Naive thymus-derived CD4-positive, alpha-beta T cell (primary cell): Measurements from ENCODE around the gene B9D2. TPM values are rescaled to one million over a fixed set of nuclear protein-coding genes. Genes with fewer than 3 reads are reported as not detected.

ENCODE experiments used
- ATAC-seq: fragments of 150-1000 bp; cut with Tn5 transposase; 2 replicates; pipeline ENCODE4 v1.10.0; 2021; ENCODE audit warnings: mild to moderate bottlenecking, moderate library complexity
- CTCF ChIA-PET: fragments of 350-600 bp; sonication (Branson Sonifier 250); formaldehyde crosslinking; loops from one replicate; lab custom pipeline; 2021; ENCODE audit warnings: antibody characterized with exemption; lab: Charles Lee
- POLR2A ChIA-PET: fragments of 350-600 bp; sonication (Branson Sonifier 250); formaldehyde crosslinking; loops from one replicate; lab custom pipeline; 2021; ENCODE audit warnings: antibody characterized with exemption, inconsistent platforms; lab: Charles Lee
- DNase-seq, 9 donors: peaks; one replicate each; pipeline versions ENCODE4 v3.0.0 to v3.0.0-alpha.2; 2020 to 2022; ENCODE audit warnings: mixed read lengths in 1 of 9
- H3K27ac ChIP-seq: one replicate; pipeline ENCODE4 v1.7.0; 2013; ENCODE audit warnings: mild to moderate bottlenecking, low read depth, low read length, moderate library complexity
- H3K27me3 ChIP-seq, 2 donors: one replicate each; pipeline ENCODE4 v1.7.0; 2013; ENCODE audit warnings: low read length in 2 of 2, mild to moderate bottlenecking in 2 of 2, moderate library complexity in 2 of 2; ENCODE audit not compliant: control insufficient read depth in 2 of 2, insufficient read depth in 2 of 2
- H3K36me3 ChIP-seq, 3 experiments: 1 replicate in 2 of 3; 2 replicates in 1 of 3; pipeline ENCODE4 v1.7.0; 2013; ENCODE audit warnings: low read length in 3 of 3, mild to moderate bottlenecking in 3 of 3, moderate library complexity in 1 of 3; ENCODE audit not compliant: insufficient read depth in 3 of 3, control insufficient read depth in 2 of 3
- H3K4me1 ChIP-seq, 2 donors: one replicate each; pipeline ENCODE4 v1.7.0; 2013; ENCODE audit warnings: low read length in 2 of 2, mild to moderate bottlenecking in 2 of 2, moderate library complexity in 1 of 2; ENCODE audit not compliant: control insufficient read depth in 2 of 2, insufficient read depth in 2 of 2
- H3K4me3 ChIP-seq: 2 replicates; pipeline ENCODE4 v1.7.0; 2013; ENCODE audit warnings: mild to moderate bottlenecking, low read length
- H3K9me3 ChIP-seq, 3 experiments: 1 replicate in 2 of 3; 2 replicates in 1 of 3; pipeline ENCODE4 v1.7.0; 2013; ENCODE audit warnings: low read length in 3 of 3; ENCODE audit not compliant: control insufficient read depth in 2 of 3
- H3K27ac Mint-ChIP-seq, 9 donors: one replicate each; pipeline ENCODE4 v1.8.0; 2020 to 2022; ENCODE audit warnings: mixed read lengths in 9 of 9, mild to moderate bottlenecking in 8 of 9, moderate library complexity in 5 of 9, inconsistent platforms in 2 of 9
- H3K27me3 Mint-ChIP-seq, 5 donors: one replicate each; pipeline ENCODE4 v1.8.0; 2021 to 2022; ENCODE audit warnings: mixed read lengths in 5 of 5, mild to moderate bottlenecking in 1 of 5
- H3K36me3 Mint-ChIP-seq, 5 donors: one replicate each; pipeline ENCODE4 v1.8.0; 2020 to 2022; ENCODE audit warnings: mixed read lengths in 5 of 5, mild to moderate bottlenecking in 3 of 5, inconsistent platforms in 1 of 5
- H3K4me1 Mint-ChIP-seq, 7 donors: one replicate each; pipeline ENCODE4 v1.8.0; 2020 to 2022; ENCODE audit warnings: mixed read lengths in 7 of 7, mild to moderate bottlenecking in 3 of 7, inconsistent platforms in 1 of 7
- H3K4me3 Mint-ChIP-seq, 10 donors: one replicate each; pipeline ENCODE4 v1.8.0; 2020 to 2022; ENCODE audit warnings: mild to moderate bottlenecking in 10 of 10, mixed read lengths in 10 of 10, moderate library complexity in 6 of 10, inconsistent platforms in 2 of 10
- H3K9me3 Mint-ChIP-seq, 11 donors: one replicate each; pipeline ENCODE4 v1.8.0; 2020 to 2022; ENCODE audit warnings: mixed read lengths in 11 of 11, mild to moderate bottlenecking in 4 of 11, inconsistent platforms in 1 of 11, moderate library complexity in 1 of 11
- intact Hi-C, 2 donors: fragments of 100-400 bp; cut with micrococcal nuclease; formaldehyde crosslinking; loops; one replicate each; pipeline ENCODE4 v1.15.1; 2023
- polyA plus RNA-seq, 2 donors: library from polyadenylated mRNA; unstranded; fragments of 300-500 nt; fragmentation: Illumina TruSeq; gene quantifications; one replicate each; pipeline ENCODE4 v1.2.3, GENCODE V29; 2021
- total RNA-seq, 6 experiments: library from RNA in 5 of 6; stranded (reverse) in 5 of 6; gene quantifications; 1 replicate in 5 of 6; 2 replicates in 1 of 6; pipeline ENCODE4 v1.2.3 and lab custom pipeline; 2021 to 2026

Gene B9D2
- total and polyA plus RNA-seq, 7 experiments from 2014 or later = 11.6 to 38.9 (median 18.0) TPM

DNA sequence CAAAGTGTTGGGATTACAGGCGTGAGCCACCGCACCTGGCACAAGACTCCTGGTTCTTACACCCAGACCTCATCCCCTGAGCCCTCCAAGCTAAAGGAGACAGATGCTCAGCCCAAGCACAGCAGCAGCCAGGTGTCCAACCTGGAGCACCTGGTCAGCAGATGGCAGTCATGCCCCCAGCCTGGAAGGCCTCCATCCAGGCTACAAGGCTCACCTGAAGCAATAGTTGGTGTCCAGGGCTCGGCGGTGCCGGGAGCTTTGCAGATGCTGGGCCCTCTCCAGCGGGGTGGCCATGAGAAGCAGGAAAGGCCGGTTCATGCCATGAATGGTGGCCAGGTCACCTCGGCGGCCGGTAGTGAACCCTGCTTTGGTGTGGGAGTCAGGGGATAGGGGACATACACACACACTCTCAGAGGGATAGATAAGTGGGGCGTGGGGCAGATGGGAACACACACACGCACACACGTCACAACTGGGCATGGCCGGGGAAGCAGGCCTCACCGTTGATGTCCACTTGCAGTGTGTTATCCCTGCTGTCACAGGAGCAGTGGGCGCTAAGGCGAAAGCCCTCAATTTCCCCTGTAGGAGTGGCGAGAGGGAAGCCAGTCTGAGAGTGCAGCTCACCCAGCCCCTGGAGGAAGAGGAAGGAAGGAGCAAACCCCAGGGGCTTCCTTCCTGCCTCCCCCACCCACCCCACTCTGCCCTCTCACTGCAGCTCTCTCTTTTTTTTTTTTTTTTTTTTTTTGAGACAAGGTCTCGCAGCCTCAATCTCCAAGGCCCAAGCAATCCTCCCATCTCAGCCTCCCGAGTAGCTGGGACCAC is 22.1 kb downstream of the B9D2 start:
- peaks cover 5 to 42% (median 24%) of the 10 kb centered on the region in 5 donors for H3K36me3 Mint-ChIP-seq
- peak overlapping the region in 9 of 10 donors; percentile 32 to 72 (median 63) for H3K4me3 Mint-ChIP-seq
- peaks cover 31 to 82% (median 59%) of the 10 kb centered on the region in 3 experiments for H3K36me3 ChIP-seq
- no peaks in the 10 kb centered on the region for H3K27me3 Mint-ChIP-seq
- H3K4me3 ChIP-seq = no peak overlapping the region
- peaks cover 0 to 2% (median 0%) of the 10 kb centered on the region in 11 donors for H3K9me3 Mint-ChIP-seq
- H3K9me3 ChIP-seq = no peaks in the 10 kb centered on the region
- intact Hi-C loops = loop anchor here in 1 of 2 donors (1.0 kb wide), 1 partner anchor 9 kb away; no protein-coding TSS in a partner anchor
- H3K4me1 ChIP-seq = peaks cover 27 to 35% of the 10 kb centered on the region in 2 donors
- H3K4me1 Mint-ChIP-seq = peaks cover 12 to 61% (median 42%) of the 10 kb centered on the region in 7 donors
- H3K27ac Mint-ChIP-seq = peak overlapping the region in 8 of 9 donors; percentile 24 to 84 (median 70)
- peak; percentile 60 for ATAC-seq
- H3K27me3 ChIP-seq = no peaks in the 10 kb centered on the region
- ChIA-PET POLR2A (interaction anchor here (0.6 to 2.2 kb wide), 5 partner anchors 10 to 197 kb away, joined by 3 to 9 read pairs (median 5); no protein-coding TSS in a partner anchor), CTCF (interaction anchor here (0.6 to 2.3 kb wide), 5 partner anchors 10 to 150 kb away, joined by 3 to 5 read pairs (median 3); no protein-coding TSS in a partner anchor)
- no peak for DNase-seq
- H3K27ac ChIP-seq = no peak overlapping the region

DNA sequence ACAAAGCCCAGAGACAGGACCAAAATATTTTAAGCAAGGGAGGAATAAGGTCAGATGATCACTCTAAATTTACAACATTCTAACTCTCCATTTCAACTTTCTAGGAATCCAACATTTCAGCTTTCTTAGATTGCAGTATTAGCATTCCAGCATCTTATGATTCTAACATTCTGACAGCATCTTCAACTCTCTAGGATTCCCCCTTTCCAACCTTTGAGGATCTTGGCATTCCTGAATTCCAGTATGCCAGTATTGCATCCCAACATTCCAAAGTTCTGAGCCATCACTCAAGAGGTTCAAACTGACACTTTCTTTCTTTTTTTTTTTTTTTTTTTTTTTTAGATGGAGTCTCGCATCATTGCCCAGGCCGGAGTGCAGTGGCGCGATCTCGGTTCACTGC is 24.0 kb downstream of the B9D2 start:
- H3K27ac Mint-ChIP-seq = peak overlapping the region in 3 of 9 donors; percentile 44 to 64 (median 49)
- no peak overlapping the region for H3K4me3 ChIP-seq
- ChIA-PET CTCF (interaction anchor here (0.5 to 1.4 kb wide), 2 partner anchors 12 to 26 kb away, joined by 3 read pairs; no protein-coding TSS in a partner anchor), POLR2A (interaction anchor here (0.6 to 1.5 kb wide), 3 partner anchors 12 to 94 kb away, joined by 3 to 7 read pairs (median 3); no protein-coding TSS in a partner anchor)
- peaks cover 23 to 81% (median 44%) of the 10 kb centered on the region in 3 experiments for H3K36me3 ChIP-seq
- intact Hi-C loops = no loop called here
- peaks cover 5 to 38% (median 19%) of the 10 kb centered on the region in 5 donors for H3K36me3 Mint-ChIP-seq
- H3K9me3 ChIP-seq = no peaks in the 10 kb centered on the region
- H3K4me1 Mint-ChIP-seq = peaks cover 6 to 61% (median 50%) of the 10 kb centered on the region in 7 donors
- ATAC-seq (no peak), DNase-seq (no peak)
- peaks cover 26 to 32% of the 10 kb centered on the region in 2 donors for H3K4me1 ChIP-seq
- no peak overlapping the region for H3K4me3 Mint-ChIP-seq
- peaks cover 0 to 3% (median 0%) of the 10 kb centered on the region in 11 donors for H3K9me3 Mint-ChIP-seq
- no peaks in the 10 kb centered on the region for H3K27me3 ChIP-seq
- H3K27ac ChIP-seq = no peak overlapping the region
- H3K27me3 Mint-ChIP-seq = no peaks in the 10 kb centered on the region

DNA sequence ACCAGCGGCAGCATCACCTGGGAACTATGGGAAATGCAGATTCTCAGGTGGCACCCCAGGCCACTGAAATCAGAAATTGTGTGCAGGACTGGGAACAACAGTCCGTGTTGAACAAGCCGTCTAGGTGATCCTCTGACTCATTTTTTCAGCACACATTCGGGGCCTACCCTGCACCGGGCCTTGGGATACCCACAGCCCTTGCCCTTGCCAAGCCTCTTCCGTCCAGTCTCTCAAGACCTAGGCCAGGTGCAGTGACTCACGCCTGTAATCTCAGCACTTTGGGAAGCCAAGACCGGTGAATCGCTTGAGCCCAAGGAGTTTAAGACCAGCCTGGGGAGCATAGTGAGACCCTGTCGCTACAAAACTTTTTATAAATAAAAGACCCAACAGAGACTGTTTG is 28.5 kb downstream of the B9D2 start:
- Mint-ChIP-seq H3K27ac (peak overlapping the region in 3 of 9 donors; percentile 10 to 77 (median 67)), H3K9me3 (peaks cover 0 to 4% (median 0%) of the 10 kb centered on the region in 11 donors), H3K4me1 (peaks cover 14 to 52% (median 40%) of the 10 kb centered on the region in 7 donors), H3K4me3 (peak overlapping the region in 1 of 10 donors; percentile 33), H3K27me3 (no peaks in the 10 kb centered on the region), H3K36me3 (peaks cover 17 to 33% (median 26%) of the 10 kb centered on the region in 5 donors)
- Histone ChIP-seq H3K36me3 (peaks cover 4 to 88% (median 33%) of the 10 kb centered on the region in 3 experiments), H3K4me1 (peaks cover 2 to 29% of the 10 kb centered on the region in 2 donors), H3K27ac (no peak overlapping the region), H3K27me3 (no peaks in the 10 kb centered on the region), H3K4me3 (no peak overlapping the region), H3K9me3 (no peaks in the 10 kb centered on the region)
- DNase-seq (no peak), ATAC-seq (no peak)
- ChIA-PET POLR2A (interaction anchor here (1.1 to 1.7 kb wide), 3 partner anchors 11 to 27 kb away, joined by 3 to 5 read pairs (median 5); no protein-coding TSS in a partner anchor), CTCF (interaction anchor here (1.0 kb wide), 1 partner anchor 113 kb away, joined by 3 read pairs; no protein-coding TSS in a partner anchor)
- intact Hi-C loops = no loop called here

DNA sequence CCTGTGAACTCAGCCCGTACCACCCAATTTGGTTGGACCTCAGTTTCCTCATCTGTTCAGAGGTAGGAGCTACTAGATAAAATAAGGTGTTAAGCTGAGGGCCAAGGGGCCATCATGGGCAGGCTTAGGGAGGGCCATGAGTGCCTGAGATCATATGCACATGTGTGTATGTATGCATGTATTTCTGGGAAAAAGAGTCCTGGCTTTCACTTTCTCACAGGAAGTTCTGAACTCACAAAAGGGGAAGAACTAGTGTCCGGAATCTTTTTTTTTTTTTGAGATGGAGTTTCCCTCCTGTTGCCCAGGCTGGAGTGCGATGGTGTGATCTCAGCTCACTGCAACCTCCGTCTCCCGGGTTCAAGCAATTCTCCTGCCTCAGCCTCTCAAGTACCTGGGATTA is 29.2 kb downstream of the B9D2 start:
- ChIA-PET CTCF (interaction anchor here (0.5 kb wide), 1 partner anchor 263 kb away, joined by 5 read pairs; no protein-coding TSS in a partner anchor), POLR2A (interaction anchor here (1.2 to 1.7 kb wide), 2 partner anchors 12 to 13 kb away, joined by 5 read pairs; no protein-coding TSS in a partner anchor)
- Mint-ChIP-seq H3K9me3 (peaks cover 0 to 4% (median 0%) of the 10 kb centered on the region in 11 donors), H3K36me3 (peaks cover 19 to 32% (median 26%) of the 10 kb centered on the region in 5 donors), H3K27ac (peak overlapping the region in 6 of 9 donors; percentile 25 to 80 (median 44)), H3K4me3 (peak overlapping the region in 1 of 10 donors; percentile 50), H3K4me1 (peaks cover 17 to 52% (median 40%) of the 10 kb centered on the region in 7 donors), H3K27me3 (no peaks in the 10 kb centered on the region)
- intact Hi-C loops = no loop called here
- H3K27ac ChIP-seq = no peak overlapping the region
- DNase-seq (no peak), ATAC-seq (peak; percentile 57)
- H3K9me3 ChIP-seq = no peaks in the 10 kb centered on the region
- H3K4me3 ChIP-seq = no peak overlapping the region
- H3K36me3 ChIP-seq = peaks cover 4 to 88% (median 32%) of the 10 kb centered on the region in 3 experiments
- no peaks in the 10 kb centered on the region for H3K27me3 ChIP-seq
- H3K4me1 ChIP-seq = peaks cover 4 to 34% of the 10 kb centered on the region in 2 donors

DNA sequence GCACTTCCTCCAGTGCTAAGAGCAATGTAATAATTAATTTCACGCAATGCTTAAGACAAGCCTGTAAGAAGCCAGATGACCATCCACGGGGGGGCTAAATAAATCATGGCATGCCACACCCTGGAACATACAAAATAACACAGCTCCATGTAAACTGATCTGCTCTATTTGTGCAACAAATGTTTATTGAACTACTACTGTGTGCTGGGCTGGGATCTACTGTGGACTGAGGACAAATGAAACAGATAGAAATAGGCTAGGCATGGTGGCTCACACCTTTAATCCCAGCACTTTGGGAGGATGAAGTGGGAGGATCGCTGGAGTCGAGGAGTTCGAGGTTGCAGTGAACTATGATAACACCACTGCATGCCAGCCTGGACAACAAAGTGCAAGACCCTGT is 31.5 kb downstream of the B9D2 start:
- Mint-ChIP-seq H3K36me3 (peaks cover 15 to 41% (median 25%) of the 10 kb centered on the region in 5 donors), H3K27me3 (no peaks in the 10 kb centered on the region), H3K9me3 (peaks cover 0 to 4% (median 0%) of the 10 kb centered on the region in 11 donors), H3K4me3 (peak overlapping the region in 1 of 10 donors; percentile 43), H3K4me1 (peaks cover 30 to 61% (median 50%) of the 10 kb centered on the region in 7 donors), H3K27ac (peak overlapping the region in 7 of 9 donors; percentile 3 to 88 (median 58))
- H3K36me3 ChIP-seq = peaks cover 4 to 65% (median 26%) of the 10 kb centered on the region in 3 experiments
- H3K9me3 ChIP-seq = no peaks in the 10 kb centered on the region
- no peaks in the 10 kb centered on the region for H3K27me3 ChIP-seq
- ATAC-seq (no peak), DNase-seq (no peak)
- no peak overlapping the region for H3K4me3 ChIP-seq
- ChIA-PET POLR2A (interaction anchor here (0.6 kb wide), 1 partner anchor 8 kb away, joined by 3 read pairs; no protein-coding TSS in a partner anchor), CTCF (interaction anchor here (2.3 kb wide), 1 partner anchor 23 kb away, joined by 8 read pairs; no protein-coding TSS in a partner anchor)
- intact Hi-C loops = no loop called here
- H3K4me1 ChIP-seq = peaks cover 22 to 48% of the 10 kb centered on the region in 2 donors
- no peak overlapping the region for H3K27ac ChIP-seq

DNA sequence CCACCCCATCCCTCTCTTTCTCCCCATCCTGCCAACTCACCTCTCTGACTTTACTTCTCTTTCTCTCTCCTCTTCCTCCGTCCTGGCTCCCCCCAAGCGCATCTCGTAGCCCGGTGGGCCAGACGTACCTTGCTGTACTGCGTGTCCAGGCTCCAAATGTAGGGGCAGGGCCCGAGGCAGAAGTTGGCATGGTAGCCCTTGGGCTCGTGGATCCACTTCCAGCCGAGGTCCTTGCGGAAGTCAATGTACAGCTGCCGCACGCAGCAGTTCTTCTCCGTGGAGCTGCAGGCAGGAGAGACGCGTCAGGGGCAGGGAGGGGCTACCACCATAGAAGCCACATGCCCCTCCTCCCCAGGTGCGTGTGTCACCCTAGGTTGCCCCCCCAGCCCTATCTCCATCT is 31.9 kb downstream of the B9D2 start:
- POLR2A ChIA-PET = interaction anchor here (0.6 kb wide), 1 partner anchor 7 kb away, joined by 3 read pairs; no protein-coding TSS in a partner anchor
- Mint-ChIP-seq H3K27ac (peak overlapping the region in 8 of 9 donors; percentile 25 to 88 (median 82)), H3K4me1 (peaks cover 33 to 63% (median 51%) of the 10 kb centered on the region in 7 donors), H3K9me3 (peaks cover 0 to 4% (median 0%) of the 10 kb centered on the region in 11 donors), H3K27me3 (no peaks in the 10 kb centered on the region), H3K4me3 (peak overlapping the region in 2 of 10 donors; percentile 20 to 45), H3K36me3 (peaks cover 13 to 41% (median 23%) of the 10 kb centered on the region in 5 donors)
- peaks cover 27 to 52% of the 10 kb centered on the region in 2 donors for H3K4me1 ChIP-seq
- no peaks in the 10 kb centered on the region for H3K9me3 ChIP-seq
- no peak for DNase-seq
- intact Hi-C loops = no loop called here
- no peak for ATAC-seq
- no peaks in the 10 kb centered on the region for H3K27me3 ChIP-seq
- peaks cover 4 to 61% (median 24%) of the 10 kb centered on the region in 3 experiments for H3K36me3 ChIP-seq
- CTCF ChIA-PET = interaction anchor here (2.3 kb wide), 1 partner anchor 23 kb away, joined by 8 read pairs; no protein-coding TSS in a partner anchor
- no peak overlapping the region for H3K27ac ChIP-seq
- no peak overlapping the region for H3K4me3 ChIP-seq
